HepG2 (cell line): ENCODE results near the gene FIGNL1.

Experiments used
- CTCF ChIP-seq: sonication (generic); formaldehyde crosslinking; IDR thresholded peaks from 2 replicates; pipeline ENCODE4 v1.5.0; 2020; ENCODE audit warnings: mild to moderate bottlenecking, missing genetic modification reagents, moderate library complexity
- HIVEP1 ChIP-seq: sonication (generic); formaldehyde crosslinking; IDR thresholded peaks from 2 replicates; pipeline ENCODE4 v1.4.0; 2020; ENCODE audit warnings: mild to moderate bottlenecking, missing genetic modification reagents
- IRX3 ChIP-seq: sonication (generic); formaldehyde crosslinking; IDR thresholded peaks from 2 replicates; pipeline ENCODE4 v1.8.1; 2023; ENCODE audit warnings: mild to moderate bottlenecking, low read depth, missing genetic modification reagents, borderline replicate concordance
- KLF9 ChIP-seq: IDR thresholded peaks from 2 replicates; pipeline ENCODE4 v1.6.1; 2016; ENCODE audit warnings: low read depth
- MYC ChIP-seq: sonication (generic); formaldehyde crosslinking; IDR thresholded peaks from 2 replicates; pipeline ENCODE4 v1.9.0; 2021; ENCODE audit warnings: missing genetic modification reagents, borderline replicate concordance
- NBN ChIP-seq: fragments of 450-650 bp; conservative IDR thresholded peaks from 2 replicates; pipeline ENCODE4 v1.6.1; 2017
- NFKB2 ChIP-seq: sonication (generic); formaldehyde crosslinking; IDR thresholded peaks from 2 replicates; pipeline ENCODE4 v1.4.0; 2020; ENCODE audit warnings: missing genetic modification reagents, borderline replicate concordance
- POLR2AphosphoS5 ChIP-seq: IDR thresholded peaks from 2 replicates; pipeline ENCODE4 v1.6.1; 2012; ENCODE audit warnings: low read depth, low read length
- ZMAT5 ChIP-seq: sonication (generic); formaldehyde crosslinking; IDR thresholded peaks from 2 replicates; pipeline ENCODE4 v1.5.0; 2020; ENCODE audit warnings: mild to moderate bottlenecking, low read depth, missing genetic modification reagents, borderline replicate concordance
- ZNF232 ChIP-seq: sonication (generic); formaldehyde crosslinking; IDR thresholded peaks from 2 replicates; pipeline ENCODE4 v1.4.0; 2020; ENCODE audit warnings: missing genetic modification reagents, borderline replicate concordance

- TF ChIP-seq IRX3 (CRISPR knock-in tag), result no peak
- TF ChIP-seq NFKB2 (CRISPR knock-in tag), result no peak
- TF ChIP-seq CTCF, result peak; percentile 86
- no peak for TF ChIP-seq ZMAT5
- TF ChIP-seq ZNF232 (CRISPR knock-in tag), result no peak
- no peak for TF ChIP-seq NBN
- no peak for TF ChIP-seq POLR2AphosphoS5
- TF ChIP-seq KLF9 (CRISPR knock-in tag), result no peak
- no peak for TF ChIP-seq HIVEP1 (CRISPR knock-in tag)
- no peak for TF ChIP-seq MYC (CRISPR knock-in tag)
Observed at GRCh38 chr7:50418086-50418515, 32.0 kb downstream of the FIGNL1 start.
